H9 (cell line): Measurements from ENCODE around the gene DLG1. TPM values are rescaled to one million over a fixed set of nuclear protein-coding genes. Genes with fewer than 3 reads are reported as not detected.

ENCODE experiments used
- DNase-seq: peaks from one replicate; pipeline ENCODE4 v3.0.0-alpha.2; 2017
- H2AFZ ChIP-seq: one replicate; pipeline ENCODE4 v1.6.1; 2013; ENCODE audit warnings: mild to moderate bottlenecking, low read length, control low read depth, moderate library complexity
- H2AK5ac ChIP-seq: 2 replicates; pipeline ENCODE4 v1.6.1; 2013; ENCODE audit warnings: low read length, control low read depth, mixed read lengths; ENCODE audit not compliant: insufficient read length
- H2BK120ac ChIP-seq: one replicate; pipeline ENCODE4 v1.6.1; 2013; ENCODE audit warnings: low read depth, mild to moderate bottlenecking, low read length, control low read depth, inconsistent platforms; ENCODE audit not compliant: poor library complexity, severe bottlenecking
- H2BK12ac ChIP-seq: 2 replicates; pipeline ENCODE4 v1.6.1; 2013; ENCODE audit warnings: low read length, control low read depth, mixed read lengths, low read depth; ENCODE audit not compliant: insufficient read length
- H2BK15ac ChIP-seq: 2 replicates; pipeline ENCODE4 v1.6.1; 2013; ENCODE audit warnings: low read depth, low read length, control low read depth
- H2BK20ac ChIP-seq: one replicate; pipeline ENCODE4 v1.6.1; 2013; ENCODE audit warnings: low read depth, mild to moderate bottlenecking, low read length, control low read depth, inconsistent platforms; ENCODE audit not compliant: poor library complexity, severe bottlenecking
- H2BK5ac ChIP-seq: 2 replicates; pipeline ENCODE4 v1.6.1; 2013; ENCODE audit warnings: low read length, control low read depth, mixed read lengths; ENCODE audit not compliant: insufficient read length
- H3K14ac ChIP-seq: 2 replicates; pipeline ENCODE4 v1.6.1; 2013; ENCODE audit warnings: low read length, control low read depth; ENCODE audit not compliant: insufficient read depth
- H3K18ac ChIP-seq: 2 replicates; pipeline ENCODE4 v1.6.1; 2013; ENCODE audit warnings: low read depth, mild to moderate bottlenecking, mixed read lengths, low read length, control low read depth; ENCODE audit not compliant: insufficient read length
- H3K23ac ChIP-seq: 2 replicates; pipeline ENCODE4 v1.6.1; 2013; ENCODE audit warnings: low read length, control low read depth, mixed read lengths, low read depth; ENCODE audit not compliant: insufficient read length
- H3K23me2 ChIP-seq: 2 replicates; pipeline ENCODE4 v1.6.1; 2013; ENCODE audit warnings: low read depth, mild to moderate bottlenecking, mixed read lengths, low read length, control low read depth; ENCODE audit not compliant: insufficient read length, poor library complexity, severe bottlenecking
- H3K27ac ChIP-seq: 2 replicates; pipeline ENCODE4 v1.5.1; 2013; ENCODE audit warnings: low read length, control low read depth, mixed read lengths, low read depth; ENCODE audit not compliant: insufficient read length
- H3K27me3 ChIP-seq: 2 replicates; pipeline ENCODE4 v1.6.1; 2013; ENCODE audit warnings: low read length, control low read depth, inconsistent platforms; ENCODE audit not compliant: insufficient read depth
- H3K4ac ChIP-seq: 2 replicates; pipeline ENCODE4 v1.6.1; 2013; ENCODE audit warnings: low read depth, mild to moderate bottlenecking, control low read depth, inconsistent platforms, low read length, moderate library complexity
- H3K4me1 ChIP-seq: 2 replicates; pipeline ENCODE4 v1.6.1; 2013; ENCODE audit warnings: low read length, control low read depth, inconsistent platforms; ENCODE audit not compliant: insufficient read depth
- H3K4me2 ChIP-seq: 2 replicates; pipeline ENCODE4 v1.6.1; 2013; ENCODE audit warnings: low read length, control low read depth, mixed read lengths; ENCODE audit not compliant: insufficient read length, insufficient read depth
- H3K56ac ChIP-seq: 2 replicates; pipeline ENCODE4 v1.6.1; 2013; ENCODE audit warnings: low read depth, mild to moderate bottlenecking, mixed read lengths, low read length, control low read depth; ENCODE audit not compliant: insufficient read length
- H3K79me1 ChIP-seq: 2 replicates; pipeline ENCODE4 v1.6.1; 2013; ENCODE audit warnings: low read depth, mild to moderate bottlenecking, moderate library complexity, low read length, control low read depth, inconsistent platforms; ENCODE audit not compliant: insufficient read depth, poor library complexity, severe bottlenecking
- H3K79me2 ChIP-seq: 2 replicates; pipeline ENCODE4 v1.6.1; 2013; ENCODE audit warnings: low read length, control low read depth, inconsistent platforms; ENCODE audit not compliant: insufficient read depth
- H3K9ac ChIP-seq: 2 replicates; pipeline ENCODE4 v1.6.1; 2013; ENCODE audit warnings: low read length, control low read depth, mixed read lengths; ENCODE audit not compliant: insufficient read length; ENCODE audit errors: extremely low read depth
- H3K9me3 ChIP-seq: one replicate; pipeline ENCODE4 v1.6.1; 2013; ENCODE audit warnings: low read depth, low read length, inconsistent platforms; ENCODE audit not compliant: control insufficient read depth
- H3T11ph ChIP-seq: one replicate; pipeline ENCODE4 v1.6.1; 2013; ENCODE audit warnings: mild to moderate bottlenecking, low read length, control low read depth, inconsistent platforms
- H4K20me1 ChIP-seq: one replicate; pipeline ENCODE4 v1.6.1; 2013; ENCODE audit not compliant: control insufficient read depth, insufficient read length, insufficient read depth
- H4K5ac ChIP-seq: 2 replicates; pipeline ENCODE4 v1.6.1; 2013; ENCODE audit warnings: low read depth, mild to moderate bottlenecking, mixed read lengths, low read length, control low read depth; ENCODE audit not compliant: insufficient read length
- H4K8ac ChIP-seq: replicated peaks from 2 replicates; pipeline ENCODE4 v1.6.1; 2013; ENCODE audit warnings: low read length, control low read depth, mixed read lengths, low read depth; ENCODE audit not compliant: insufficient read length
- H4K91ac ChIP-seq: 2 replicates; pipeline ENCODE4 v1.6.1; 2013; ENCODE audit warnings: low read depth, mild to moderate bottlenecking, moderate library complexity, mixed read lengths, low read length, control low read depth; ENCODE audit not compliant: insufficient read length
- H3K27ac Mint-ChIP-seq, 3 experiments: 2 replicates in 2 of 3; 3 replicates in 1 of 3; pipeline ENCODE4 v1.8.0; 2020 to 2021; ENCODE audit warnings: mixed read lengths in 3 of 3, mild to moderate bottlenecking in 1 of 3, moderate library complexity in 1 of 3
- H3K27me3 Mint-ChIP-seq: 2 replicates; pipeline ENCODE4 v1.8.0; 2021; ENCODE audit warnings: low read depth, mild to moderate bottlenecking, moderate library complexity, mixed read lengths
- H3K36me3 Mint-ChIP-seq, 3 experiments: 2 replicates in 2 of 3; 3 replicates in 1 of 3; pipeline ENCODE4 v1.8.0; 2020 to 2021; ENCODE audit warnings: low read depth in 3 of 3, mixed read lengths in 3 of 3; ENCODE audit not compliant: insufficient read depth in 1 of 3
- H3K4me1 Mint-ChIP-seq, 2 experiments: 2 replicates each; pipeline ENCODE4 v1.8.0; 2020; ENCODE audit warnings: mixed read lengths in 2 of 2
- H3K4me3 Mint-ChIP-seq, 2 experiments: 2 replicates in 1 of 2; 3 replicates in 1 of 2; pipeline ENCODE4 v1.8.0; 2020 to 2021; ENCODE audit warnings: mild to moderate bottlenecking in 2 of 2, mixed read lengths in 2 of 2, moderate library complexity in 1 of 2
- H3K9me3 Mint-ChIP-seq, 2 experiments: 2 replicates in 1 of 2; 3 replicates in 1 of 2; pipeline ENCODE4 v1.8.0; 2020; ENCODE audit warnings: mild to moderate bottlenecking in 2 of 2, mixed read lengths in 2 of 2, moderate library complexity in 1 of 2
- CTCF ChIP-seq: fragments of 200-600 bp; sonication (generic); conservative IDR thresholded peaks from 3 replicates; pipeline ENCODE4 v1.8.0; 2021; ENCODE audit warnings: antibody characterized with exemption, mild to moderate bottlenecking
- WGBS: extraction: QIAGEN DNeasy Blood & Tissue Kit; methylation state at CpG from one replicate; pipeline ENCODE4 v1.1.7; 2013; ENCODE audit warnings: missing lambda C conversion rate, low lambda C conversion rate, mixed read lengths; ENCODE audit not compliant: insufficient read length; ENCODE audit errors: extremely low coverage; 5-methylcytosine and 5-hydroxymethylcytosine counted together
- total RNA-seq: library from RNA; stranded (reverse); gene quantifications from 2 replicates; pipeline ENCODE4 v1.2.1, GENCODE V29; 2021

DLG1 gene
- total RNA-seq, 1 experiment from 2014 or later: 84.1 TPM

GRCh38 chr3:197219619-197220018 lies 78.8 kb downstream of the DLG1 start:
- H3K79me1 ChIP-seq: peaks cover 12% of the 10 kb centered on the region
- no peak overlapping the region for H3T11ph ChIP-seq
- H3K27me3 Mint-ChIP-seq: no peaks in the 10 kb centered on the region
- no peak overlapping the region for H3K27ac ChIP-seq
- H3K4me3 Mint-ChIP-seq: no peak overlapping the region
- H3K56ac ChIP-seq: no peak overlapping the region
- no peak overlapping the region for H3K14ac ChIP-seq
- H3K4me2 ChIP-seq: no peak overlapping the region
- no peaks in the 10 kb centered on the region for H3K23me2 ChIP-seq
- H2BK5ac ChIP-seq: no peak overlapping the region
- H3K9me3 ChIP-seq: no peaks in the 10 kb centered on the region
- no peak overlapping the region for H4K5ac ChIP-seq
- no peak overlapping the region for H2BK20ac ChIP-seq
- WGBS: no CpG with 5 or more reads among the region's 6 CpGs
- H3K4me1 Mint-ChIP-seq: peaks cover 11 to 22% of the 10 kb centered on the region in 2 experiments
- H3K18ac ChIP-seq: no peak overlapping the region
- H4K8ac ChIP-seq: no peak overlapping the region
- H3K27me3 ChIP-seq: no peaks in the 10 kb centered on the region
- H3K9me3 Mint-ChIP-seq: no peaks in the 10 kb centered on the region
- peaks cover 7% of the 10 kb centered on the region; the same call in 1 of the 2 replicates for H3K79me2 ChIP-seq
- DNase-seq: peak; percentile 44
- H4K20me1 ChIP-seq: no peaks in the 10 kb centered on the region
- no peaks in the 10 kb centered on the region; the same call in 1 of the 2 replicates for H3K4me1 ChIP-seq
- no peak overlapping the region for H3K9ac ChIP-seq
- no peak overlapping the region for H2AK5ac ChIP-seq
- TF ChIP-seq CTCF: no peak
- H3K4ac ChIP-seq: no peak overlapping the region
- H2BK15ac ChIP-seq: no peak overlapping the region
- H2BK120ac ChIP-seq: no peak overlapping the region
- H2AFZ ChIP-seq: no peak overlapping the region
- no peak overlapping the region for H4K91ac ChIP-seq
- no peak overlapping the region for H3K23ac ChIP-seq
- H3K27ac Mint-ChIP-seq: peak overlapping the region in 2 of 3 experiments; percentile 13 to 27; a peak in 2 of 7 replicates
- H3K36me3 Mint-ChIP-seq: no peaks in the 10 kb centered on the region; a peak in 1 of 7 replicates
- H2BK12ac ChIP-seq: no peak overlapping the region
